HL-60/S4 (cell line): ENCODE data around the gene HHAT.

Source experiments
- in situ Hi-C: fragments of 300-500 bp; cut with MboI; formaldehyde crosslinking; loops from 2 replicates; pipeline ENCODE4 v1.14.3; 2022; ENCODE audit warnings: low sequenced_read_pairs

Gene HHAT

GRCh38 chr1:210428696-210429095 is 100.0 kb downstream of the HHAT start:
- in situ Hi-C loops, result no loop called here

GRCh38 chr1:210434223-210434622 is 105.5 kb downstream of the HHAT start:
- in situ Hi-C loops, result no loop called here

DNA sequence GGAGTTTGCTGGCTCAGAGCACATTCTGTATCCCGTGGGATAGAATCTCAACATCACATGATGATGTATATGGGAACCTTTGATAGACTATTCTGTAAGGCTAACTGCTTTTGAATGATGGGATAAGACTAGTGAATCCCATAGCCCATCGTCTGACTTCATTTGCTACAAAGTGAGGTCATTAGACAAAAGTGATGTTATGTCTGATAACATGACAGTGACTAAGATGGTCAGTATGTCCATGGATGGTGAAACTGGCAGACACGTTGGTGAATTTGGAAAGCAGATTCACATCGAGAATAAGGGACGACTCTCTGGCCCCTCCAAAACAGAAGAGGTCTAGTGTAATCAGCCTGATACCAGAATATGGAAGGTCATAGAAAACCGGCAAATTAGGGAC is 108.4 kb downstream of the HHAT start:
- in situ Hi-C loops, result no loop called here

GRCh38 chr1:210437781-210438180 is 109.1 kb downstream of the HHAT start:
- in situ Hi-C loops, result no loop called here

- in situ Hi-C loops, result no loop called here
These were observed 110.5 kb downstream of the HHAT start for GRCh38 chr1:210438928-210439841.

GRCh38 chr1:210440081-210440480 is 111.4 kb downstream of the HHAT start:
- in situ Hi-C loops, result no loop called here

DNA sequence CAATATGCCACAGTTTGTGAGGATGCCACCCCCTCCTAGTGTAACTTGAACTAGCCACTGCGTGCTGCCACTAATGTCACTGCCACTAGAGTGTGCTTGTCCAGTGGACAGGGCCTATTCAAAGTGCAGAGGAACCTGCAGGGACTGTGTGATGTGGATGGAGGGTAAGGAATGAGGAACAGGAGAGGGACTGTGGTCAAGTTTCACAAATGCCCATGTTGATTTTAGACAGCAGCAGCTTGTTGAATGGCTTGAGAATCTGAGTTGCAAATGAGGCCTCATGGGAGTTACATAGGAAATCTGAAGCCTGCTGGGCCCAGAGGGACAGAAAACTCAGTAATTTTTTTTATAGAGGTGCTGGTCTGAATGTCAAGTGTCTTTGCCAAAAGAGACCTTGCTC is 112.3 kb downstream of the HHAT start:
- in situ Hi-C loops, result no loop called here

DNA sequence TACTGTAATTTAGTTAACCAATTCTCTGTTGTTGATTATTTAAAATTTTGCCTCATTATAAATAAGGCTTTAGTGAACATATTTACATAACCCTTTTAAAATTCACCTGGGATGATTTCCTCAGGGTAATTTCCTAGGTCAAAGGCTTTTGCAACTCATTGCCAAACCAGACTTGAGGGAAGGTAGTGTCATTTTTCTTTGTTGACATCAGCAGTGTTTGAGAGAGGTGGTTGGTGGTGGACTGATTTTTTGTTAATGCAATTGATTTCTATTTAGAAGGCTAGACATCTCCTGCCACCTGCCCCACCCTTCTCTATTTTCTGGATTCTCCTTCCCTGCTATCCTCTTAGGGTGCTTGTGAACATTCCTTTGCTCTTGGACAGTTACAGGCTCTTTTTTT is 116.8 kb downstream of the HHAT start:
- in situ Hi-C loops, result no loop called here

GRCh38 chr1:210445931-210446330 is 117.2 kb downstream of the HHAT start:
- in situ Hi-C loops, result no loop called here

DNA sequence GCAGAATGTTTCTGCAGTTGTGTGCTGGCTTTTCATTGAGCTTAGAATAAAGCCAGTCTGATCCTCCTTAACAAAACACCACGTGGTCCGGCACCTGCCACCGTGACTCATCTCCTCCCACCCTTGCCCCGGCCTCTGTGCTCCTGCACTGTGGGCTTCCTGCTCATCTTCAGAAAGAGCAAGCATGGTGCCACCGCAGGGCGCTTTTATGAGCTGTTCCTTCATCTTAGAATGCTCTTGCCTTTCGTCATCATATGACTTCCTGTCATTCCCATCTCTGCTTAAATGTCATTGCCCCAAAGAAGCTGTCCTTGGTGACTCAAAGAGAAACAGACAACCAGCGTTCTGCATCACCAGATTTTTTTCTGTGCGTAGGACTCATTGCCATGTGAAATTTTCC is 117.8 kb downstream of the HHAT start:
- in situ Hi-C loops, result no loop called here

GRCh38 chr1:210447456-210448057 is 118.9 kb downstream of the HHAT start:
- in situ Hi-C loops, result no loop called here

- in situ Hi-C loops, result no loop called here
These were observed 119.7 kb downstream of the HHAT start for GRCh38 chr1:210448297-210448892.

DNA sequence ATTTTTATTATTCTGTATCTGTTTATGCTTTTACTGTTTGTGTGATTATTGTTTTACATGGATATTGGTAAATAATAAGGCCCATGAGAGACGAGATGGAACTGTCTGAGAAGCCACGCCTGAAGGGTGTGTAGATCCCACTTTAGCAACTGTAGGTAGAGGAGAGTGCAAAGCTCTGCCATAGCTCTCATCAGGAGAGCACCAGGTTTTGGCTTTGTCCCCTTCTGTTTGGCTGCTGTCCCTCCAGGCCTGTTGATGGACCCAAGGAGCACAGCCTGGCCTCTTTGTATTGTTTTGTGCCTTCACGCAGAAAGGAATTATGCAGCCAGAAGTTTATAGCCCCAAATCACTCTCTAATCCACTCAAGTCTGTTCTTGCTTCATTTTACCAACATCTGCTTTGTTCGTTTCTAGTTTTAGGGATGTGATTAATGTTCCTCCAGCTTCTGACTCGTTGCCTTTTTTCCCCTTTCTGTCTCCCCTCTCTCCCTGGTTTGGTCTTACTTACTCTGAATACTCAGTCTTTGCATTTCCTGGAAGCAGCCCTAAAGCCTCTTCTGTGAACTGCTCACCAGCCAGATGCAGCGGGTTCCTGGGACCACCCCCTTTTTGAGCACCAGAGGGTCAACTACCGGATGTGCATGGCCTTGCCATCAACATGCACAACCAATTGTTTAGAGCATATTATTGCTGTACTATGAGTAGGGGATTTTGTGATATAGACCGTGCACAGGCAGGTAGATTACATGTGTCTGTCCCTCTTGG is 127.3 kb downstream of the HHAT start:
- in situ Hi-C loops, result no loop called here

GRCh38 chr1:210456731-210457255 is 128.1 kb downstream of the HHAT start:
- in situ Hi-C loops, result no loop called here

DNA sequence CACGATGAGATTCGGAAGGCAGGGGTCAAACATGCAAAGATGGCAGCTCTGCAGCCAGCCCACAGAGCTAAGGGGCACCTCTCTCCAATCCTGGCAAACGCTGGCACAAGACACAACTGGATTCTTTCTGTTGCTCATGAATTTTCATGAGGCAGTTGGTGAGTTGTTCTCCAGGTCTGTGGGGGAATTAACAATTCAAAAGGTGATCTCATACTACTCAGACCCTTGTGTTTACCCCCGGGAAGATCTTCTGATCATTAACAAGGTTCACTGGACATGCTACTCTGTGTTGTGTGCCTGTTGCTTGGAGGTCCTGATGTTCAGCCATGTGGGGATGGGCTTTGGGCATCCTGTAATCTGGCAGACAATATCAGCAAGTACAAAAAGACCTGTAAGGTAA is 128.9 kb downstream of the HHAT start:
- in situ Hi-C loops, result no loop called here

- in situ Hi-C loops, result no loop called here
These were observed 135.9 kb downstream of the HHAT start for GRCh38 chr1:210464519-210465039.

DNA sequence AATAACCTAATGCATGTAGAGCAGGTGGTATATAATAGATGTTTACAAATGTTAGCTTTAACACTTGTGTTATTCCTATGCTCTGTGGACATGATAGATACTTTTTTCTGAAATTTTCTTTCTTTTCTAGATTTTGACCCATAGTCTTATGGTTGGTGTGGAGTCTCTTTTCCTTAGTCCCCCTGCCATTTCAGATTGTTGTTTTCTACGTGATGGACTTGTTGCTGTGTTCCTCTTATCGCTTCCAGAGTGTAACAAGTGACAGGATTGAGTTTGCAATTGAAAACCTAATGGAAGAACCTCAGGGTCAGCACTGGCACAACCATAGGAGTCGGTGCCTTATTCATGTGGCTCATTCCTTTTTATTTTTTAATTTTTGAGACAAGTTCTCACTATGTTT is 136.4 kb downstream of the HHAT start:
- in situ Hi-C loops, result no loop called here

DNA sequence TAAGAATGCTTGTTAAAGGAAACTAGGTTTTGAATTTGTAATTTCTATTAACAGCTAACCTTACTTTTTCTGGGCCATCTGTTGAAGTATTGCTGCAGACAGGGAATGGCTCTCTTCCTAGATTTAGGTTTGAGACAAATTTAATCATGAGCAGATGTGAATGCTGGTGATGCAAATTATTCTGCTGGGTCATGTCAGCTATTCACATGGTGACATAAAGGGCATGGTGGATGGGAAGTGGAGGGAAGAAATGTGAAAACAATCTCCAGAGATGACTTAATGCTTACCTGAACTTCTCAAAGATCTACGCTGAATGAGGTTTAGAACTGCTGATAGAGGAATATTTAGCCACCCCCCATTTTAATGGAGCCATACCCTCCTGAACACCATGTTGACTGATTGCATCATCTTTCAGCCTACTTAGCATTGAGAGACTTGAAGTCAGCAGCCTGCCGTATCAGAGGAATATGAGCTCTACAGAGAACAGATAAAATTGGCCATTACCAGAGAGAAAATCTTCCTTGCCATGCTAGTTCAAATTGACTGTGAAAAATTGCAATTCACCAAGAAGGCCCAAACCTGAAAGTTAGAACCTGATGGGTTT is 138.8 kb downstream of the HHAT start:
- in situ Hi-C loops, result no loop called here

DNA sequence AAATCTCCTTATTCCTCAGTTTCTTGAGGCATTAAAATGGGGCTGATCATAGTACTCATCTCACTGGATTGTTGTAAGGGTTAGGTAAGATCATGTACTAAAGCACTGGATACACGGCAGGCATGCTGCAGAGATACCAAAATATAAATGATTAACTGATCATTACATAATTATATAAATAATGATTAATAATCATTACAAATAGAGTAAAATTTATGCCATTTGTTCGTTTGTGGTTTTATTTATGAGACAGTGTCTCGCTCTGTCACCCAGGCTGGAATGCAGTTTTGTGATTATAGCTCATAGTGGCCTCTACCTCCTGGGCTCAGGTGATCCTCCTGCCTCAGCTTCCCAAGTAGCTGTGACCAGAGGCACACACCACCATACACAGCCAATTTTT is 140.7 kb downstream of the HHAT start:
- in situ Hi-C loops, result no loop called here

DNA sequence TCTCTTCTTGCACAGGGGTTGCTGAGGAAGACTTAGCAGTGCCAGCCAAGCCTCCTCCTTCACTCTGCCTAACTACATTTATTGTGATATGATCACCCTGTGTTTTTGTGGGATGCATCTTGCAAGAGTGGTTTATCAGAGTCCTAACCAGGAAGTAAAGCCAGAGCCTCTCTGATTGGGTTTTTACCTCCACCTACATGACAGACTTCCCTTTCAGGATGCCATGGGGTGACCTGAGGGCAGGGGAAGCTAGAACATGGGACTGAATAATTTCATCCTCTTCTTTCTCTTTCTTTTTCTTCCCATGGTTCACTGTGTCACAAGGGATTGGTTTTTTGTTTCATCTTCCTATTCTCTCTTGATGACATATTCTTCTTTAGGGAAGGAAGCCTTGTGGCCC is 146.6 kb downstream of the HHAT start:
- in situ Hi-C loops, result no loop called here
